ENCODE data around the gene HCRTR1.

Gene HCRTR1

DNA sequence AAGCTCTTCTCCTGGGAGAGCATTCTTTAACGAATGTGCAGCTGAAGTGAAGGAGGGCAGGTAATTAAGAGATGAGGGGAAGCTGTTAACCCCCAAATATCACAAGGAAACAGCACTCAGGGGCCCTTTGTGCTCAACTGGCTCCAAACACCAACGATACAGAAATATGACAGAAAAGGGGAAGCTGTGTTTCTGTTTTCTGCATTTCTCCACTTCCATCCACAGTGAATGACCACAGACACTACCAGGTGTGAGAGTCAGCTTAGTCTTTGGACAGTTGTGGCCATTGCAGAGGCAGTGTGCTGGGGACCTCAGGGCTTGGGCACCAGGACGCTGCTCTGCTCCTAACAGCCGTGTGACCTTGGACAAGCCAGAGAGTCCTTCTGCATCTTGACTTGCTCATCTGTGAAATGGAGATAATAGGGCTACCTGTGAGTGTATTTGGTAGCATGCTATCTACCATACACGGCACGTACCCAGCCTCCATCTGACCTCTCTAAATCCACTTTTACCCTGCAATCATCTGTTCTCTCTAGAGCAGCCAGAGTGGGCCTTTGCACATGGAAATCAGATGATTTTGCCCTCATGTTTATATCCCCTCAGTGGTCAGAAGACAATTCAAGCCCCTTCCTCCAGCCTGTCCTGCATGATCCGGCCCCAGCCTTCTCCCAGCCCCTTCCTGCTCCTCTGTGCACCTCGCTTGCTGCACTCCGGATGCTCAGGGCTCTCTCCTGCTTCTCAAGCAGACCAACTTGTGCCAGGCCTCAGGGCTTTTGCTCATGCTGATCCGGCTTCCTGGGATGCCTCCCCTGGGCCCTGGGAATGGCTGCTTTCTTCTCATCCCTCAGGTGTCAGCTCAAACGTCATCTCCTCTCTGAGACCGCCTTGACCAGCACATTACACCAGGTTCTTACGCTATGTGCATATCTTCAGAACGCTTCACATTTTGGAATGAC lies 45.9 kb upstream of the HCRTR1 start:
- no peak for DNase-seq (ENCODE audit: extremely low read depth, low read depth)
- TF ChIP-seq, protein P1, sequence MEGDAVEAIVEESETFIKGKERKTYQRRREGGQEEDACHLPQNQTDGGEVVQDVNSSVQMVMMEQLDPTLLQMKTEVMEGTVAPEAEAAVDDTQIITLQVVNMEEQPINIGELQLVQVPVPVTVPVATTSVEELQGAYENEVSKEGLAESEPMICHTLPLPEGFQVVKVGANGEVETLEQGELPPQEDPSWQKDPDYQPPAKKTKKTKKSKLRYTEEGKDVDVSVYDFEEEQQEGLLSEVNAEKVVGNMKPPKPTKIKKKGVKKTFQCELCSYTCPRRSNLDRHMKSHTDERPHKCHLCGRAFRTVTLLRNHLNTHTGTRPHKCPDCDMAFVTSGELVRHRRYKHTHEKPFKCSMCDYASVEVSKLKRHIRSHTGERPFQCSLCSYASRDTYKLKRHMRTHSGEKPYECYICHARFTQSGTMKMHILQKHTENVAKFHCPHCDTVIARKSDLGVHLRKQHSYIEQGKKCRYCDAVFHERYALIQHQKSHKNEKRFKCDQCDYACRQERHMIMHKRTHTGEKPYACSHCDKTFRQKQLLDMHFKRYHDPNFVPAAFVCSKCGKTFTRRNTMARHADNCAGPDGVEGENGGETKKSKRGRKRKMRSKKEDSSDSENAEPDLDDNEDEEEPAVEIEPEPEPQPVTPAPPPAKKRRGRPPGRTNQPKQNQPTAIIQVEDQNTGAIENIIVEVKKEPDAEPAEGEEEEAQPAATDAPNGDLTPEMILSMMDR (IDR thresholded peaks at IDR 0.05; ENCODE audit: low read depth, low read length): no peak

DNA sequence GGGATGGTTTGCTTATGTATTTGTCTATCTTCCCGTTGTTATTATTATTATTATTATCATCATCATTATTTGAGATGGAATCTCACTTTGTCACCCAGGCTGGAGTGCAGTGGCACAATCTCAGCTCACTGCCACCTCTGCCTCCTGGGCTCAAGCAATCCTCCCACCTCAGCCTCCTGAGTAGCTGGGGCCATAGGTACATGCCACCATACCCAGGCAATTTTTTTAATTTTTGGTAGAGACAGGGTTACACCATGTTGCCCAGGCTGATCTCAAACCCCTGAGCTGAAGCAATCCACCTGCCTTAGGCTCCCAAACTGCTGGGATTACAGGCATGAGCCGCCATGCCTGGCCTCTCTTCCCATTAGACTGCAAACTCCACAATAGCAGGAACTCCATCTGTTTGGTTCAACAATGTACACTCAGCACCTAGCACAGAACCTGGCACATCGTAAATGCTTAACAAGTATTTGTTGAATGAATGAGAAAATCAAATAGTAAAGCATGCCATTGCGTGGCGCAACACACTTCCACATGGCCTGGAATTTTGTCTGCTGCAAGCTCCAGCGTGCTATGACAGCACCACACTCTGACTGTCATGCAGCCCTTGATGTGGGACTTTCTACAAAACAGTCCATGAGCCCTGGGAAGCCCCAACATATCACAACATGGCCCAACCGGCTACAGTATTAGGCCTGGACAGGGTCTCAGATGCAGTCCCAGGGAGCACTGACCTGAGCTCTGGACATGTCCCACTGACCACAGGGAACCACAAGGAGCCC lies 45.0 kb upstream of the HCRTR1 start:
- TF ChIP-seq, protein P1 (IDR thresholded peaks at IDR 0.05; ENCODE audit: low read depth, low read length): no peak
- no peak for DNase-seq (ENCODE audit: extremely low read depth, low read depth)

DNA sequence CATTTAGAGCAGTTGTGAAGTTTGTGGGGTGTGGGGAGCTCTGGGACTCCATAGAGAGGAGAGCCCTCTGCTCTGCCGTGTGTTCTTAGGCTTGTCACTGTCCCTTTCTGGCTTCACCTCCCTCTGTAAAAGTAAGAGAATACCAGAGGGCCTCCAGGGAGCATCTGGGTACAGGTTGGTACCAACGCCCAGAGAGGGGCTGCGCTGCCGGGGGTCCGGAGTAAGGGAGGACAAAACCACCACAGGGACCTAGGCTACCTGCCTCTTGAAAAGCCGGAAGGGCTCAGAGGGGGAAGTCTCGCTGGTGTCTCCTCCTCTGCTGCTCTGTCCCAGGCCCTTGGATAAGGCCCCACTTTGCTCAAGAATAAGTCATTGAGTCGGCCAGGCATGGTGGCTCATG lies 44.2 kb upstream of the HCRTR1 start:
- TF ChIP-seq, protein P1 (IDR thresholded peaks at IDR 0.05; ENCODE audit: low read depth, low read length): no peak
- no peak for DNase-seq (ENCODE audit: extremely low read depth, low read depth)

DNA sequence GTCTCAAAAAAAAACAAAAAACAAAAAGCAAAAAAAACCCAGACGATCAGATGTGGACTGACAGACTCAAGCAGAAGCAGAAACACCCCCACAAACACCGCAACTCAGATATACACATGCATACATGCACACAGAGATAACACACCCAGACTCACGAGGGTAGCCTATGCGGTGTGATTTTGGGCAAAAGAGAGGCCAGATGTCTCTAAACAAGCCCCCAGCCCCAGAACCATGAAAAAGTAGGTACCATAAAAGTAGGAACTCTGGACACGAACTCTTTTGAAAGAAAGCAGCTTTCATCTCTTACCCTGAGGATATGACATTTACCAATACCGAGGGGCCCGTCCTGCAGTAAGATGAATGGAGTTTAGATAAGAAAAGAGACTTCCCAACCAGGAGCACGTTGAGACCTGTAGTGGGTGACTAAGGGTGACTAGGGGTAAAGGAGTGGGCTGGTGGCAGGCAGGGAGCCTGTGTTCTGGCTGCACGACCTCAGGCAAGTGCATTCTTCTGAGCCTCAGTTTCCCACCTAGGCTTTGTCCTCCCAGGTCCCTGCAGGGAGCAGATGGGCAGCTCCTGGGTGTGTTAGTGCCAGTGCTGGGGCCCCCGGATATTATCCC lies 42.6 kb upstream of the HCRTR1 start:
- no peak for DNase-seq (ENCODE audit: extremely low read depth, low read depth)
- TF ChIP-seq, protein P1 (IDR thresholded peaks at IDR 0.05; ENCODE audit: low read depth, low read length): no peak

DNA sequence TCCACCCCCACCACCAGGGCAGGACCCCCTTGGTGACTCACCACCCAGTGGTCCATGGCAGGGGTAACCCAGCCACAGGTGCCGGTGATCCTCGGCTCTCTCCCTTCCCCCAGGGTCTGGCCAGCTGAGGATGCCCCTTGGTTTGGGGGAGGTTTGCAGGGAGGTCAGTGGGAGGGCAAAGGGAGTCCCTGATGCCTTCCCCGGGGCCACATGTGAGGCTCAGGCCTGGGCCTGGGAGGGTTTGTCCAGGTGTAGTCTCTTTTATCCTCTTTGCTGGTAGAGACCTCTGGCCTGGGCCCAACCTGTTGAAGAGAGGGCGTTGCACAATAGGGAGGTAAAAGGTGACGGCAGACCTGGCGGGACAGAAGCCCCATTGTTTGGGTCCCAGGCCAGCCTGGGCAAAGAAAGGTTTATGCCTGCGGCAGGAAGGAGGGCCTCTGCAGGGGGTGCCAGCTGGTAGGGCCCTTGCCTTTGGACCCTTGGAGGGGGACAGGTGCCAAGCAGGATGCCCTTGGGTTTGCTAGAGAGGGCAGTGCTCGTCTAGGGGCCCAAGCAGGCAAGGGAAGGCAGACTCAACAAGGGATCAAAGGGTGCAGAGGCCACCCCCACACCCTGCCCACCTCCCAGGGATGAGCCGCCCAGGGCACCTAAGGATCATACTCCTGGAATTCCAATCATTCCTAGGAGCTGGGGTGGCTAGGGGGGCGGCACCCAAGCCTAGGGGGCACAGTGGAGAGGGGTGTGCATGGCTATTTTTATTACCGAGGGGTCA lies 41.9 kb upstream of the HCRTR1 start:
- TF ChIP-seq, protein P1 (IDR thresholded peaks at IDR 0.05; ENCODE audit: low read depth, low read length): no peak
- DNase-seq (ENCODE audit: extremely low read depth, low read depth): no peak

DNA sequence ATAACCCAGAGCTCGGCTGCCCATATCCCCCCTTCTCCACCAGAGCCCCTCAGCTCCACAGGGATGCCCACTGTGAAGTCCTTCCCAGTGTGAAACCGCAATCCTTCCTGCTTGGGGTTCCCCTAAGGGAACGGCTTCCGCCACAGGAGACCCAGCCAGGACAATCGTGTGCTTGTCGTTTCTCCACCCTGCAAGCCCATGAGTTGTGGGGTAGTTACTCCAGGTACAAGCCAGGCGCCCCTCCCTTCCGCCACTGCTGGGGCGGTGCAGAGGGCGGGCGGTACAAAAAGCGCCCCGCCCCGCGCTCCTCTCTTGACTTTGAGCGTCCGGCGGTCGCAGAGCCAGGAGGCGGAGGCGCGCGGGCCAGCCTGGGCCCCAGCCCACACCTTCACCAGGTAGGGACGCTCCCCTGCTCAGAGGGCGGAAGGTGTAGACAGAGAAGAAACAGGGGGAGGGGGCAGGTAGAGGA lies 41.3 kb upstream of the HCRTR1 start, which contains the start of gene TINAGL1:
TINAGL1 (plus strand) TSS at position 315 of the 469 bp plus-strand sequence. CDS start 634 bp downstream, outside the sequence.
- DNase-seq (ENCODE audit: extremely low read depth, low read depth): no peak
- TF ChIP-seq, protein P1 (IDR thresholded peaks at IDR 0.05; ENCODE audit: low read depth, low read length): no peak
